KOPT-K1 (cell line): ENCODE measurements around the gene POLR3E.
"Not testable (repeated sequence)": the region's sequence is repeated elsewhere in the genome, so short reads cannot be mapped to it uniquely, and the experiment has no call there.

ENCODE experiments used
- H3K27ac ChIP-seq: fragments of 200-600 bp; sonication (generic); 2 replicates; pipeline ENCODE4 v1.5.1; 2016; ENCODE audit warnings: antibody characterized with exemption, mild to moderate bottlenecking, low read depth, low read length; ENCODE audit not compliant: poor library complexity, severe bottlenecking
- H3K36me3 ChIP-seq: fragments of 200-600 bp; sonication (generic); 2 replicates; pipeline ENCODE4 v1.5.1; 2017; ENCODE audit warnings: antibody characterized with exemption, mild to moderate bottlenecking, low read length, moderate library complexity; ENCODE audit not compliant: insufficient read depth
- H3K9me3 ChIP-seq: fragments of 200-600 bp; sonication (generic); 2 replicates; pipeline ENCODE4 v1.5.1; 2017; ENCODE audit warnings: antibody characterized with exemption, low read length, mild to moderate bottlenecking; ENCODE audit not compliant: insufficient read depth, poor library complexity, severe bottlenecking

Gene POLR3E

DNA sequence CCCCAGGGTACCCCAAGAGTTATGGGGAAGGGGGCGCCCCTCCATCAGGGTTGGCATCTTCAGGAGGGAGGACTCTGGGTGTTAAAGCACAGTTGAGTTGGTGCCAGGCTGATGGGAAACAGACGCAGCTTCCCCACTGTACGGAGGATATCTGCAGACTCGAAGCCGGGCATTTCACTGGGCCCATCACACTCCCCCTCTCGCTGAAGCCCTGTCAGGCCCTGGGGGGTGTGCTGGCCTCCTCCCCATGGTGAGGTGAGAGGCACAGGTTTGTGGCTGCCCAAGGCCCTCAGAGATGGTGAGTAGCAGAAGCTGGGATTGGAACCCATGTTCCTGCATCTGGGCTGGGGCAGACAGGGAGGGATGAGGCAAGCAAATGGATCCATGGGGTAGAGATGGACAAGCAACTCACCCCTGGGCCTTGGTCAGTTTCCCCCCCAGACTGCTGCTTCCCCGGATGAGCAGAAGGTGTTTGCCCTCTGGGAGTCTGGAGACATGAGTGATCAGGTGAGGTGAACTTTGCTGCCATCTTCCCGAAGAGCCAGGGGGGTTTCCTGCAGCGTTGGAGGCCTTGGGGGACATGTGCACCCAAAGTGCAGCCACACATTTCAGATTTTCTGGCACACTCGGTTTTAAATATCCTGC, 31.0 kb downstream of the POLR3E start:
- Histone ChIP-seq H3K9me3 (no peaks in the 10 kb centered on the region), H3K27ac (no peak overlapping the region), H3K36me3 (peaks cover 99% of the 10 kb centered on the region)

DNA sequence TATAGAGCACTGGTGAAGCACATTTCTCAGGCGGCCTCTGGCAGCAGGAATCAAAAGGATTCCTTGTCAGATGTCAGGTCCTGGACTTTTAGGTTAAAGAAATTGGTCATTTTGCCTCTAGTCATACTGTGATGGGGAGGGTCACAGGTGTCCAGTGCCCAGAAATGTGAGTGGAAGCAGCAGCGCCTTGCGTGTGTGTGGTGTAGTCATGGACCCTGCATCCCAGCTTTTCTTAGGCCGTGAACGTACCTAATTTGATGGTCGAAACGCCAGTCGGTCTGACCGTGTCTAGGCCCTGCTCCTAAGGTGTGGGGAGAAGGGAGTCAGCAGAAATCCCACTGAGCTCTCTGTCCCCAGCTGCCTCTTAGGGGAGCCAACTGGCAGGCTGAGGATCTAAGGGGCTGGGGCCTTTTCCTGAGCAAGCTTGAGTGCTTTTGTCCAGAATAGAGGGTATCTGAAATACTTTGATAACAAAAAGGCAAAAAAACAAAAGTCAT, 32.0 kb downstream of the POLR3E start:
- Histone ChIP-seq H3K27ac (no peak overlapping the region), H3K9me3 (no peaks in the 10 kb centered on the region), H3K36me3 (peaks cover 99% of the 10 kb centered on the region)

DNA sequence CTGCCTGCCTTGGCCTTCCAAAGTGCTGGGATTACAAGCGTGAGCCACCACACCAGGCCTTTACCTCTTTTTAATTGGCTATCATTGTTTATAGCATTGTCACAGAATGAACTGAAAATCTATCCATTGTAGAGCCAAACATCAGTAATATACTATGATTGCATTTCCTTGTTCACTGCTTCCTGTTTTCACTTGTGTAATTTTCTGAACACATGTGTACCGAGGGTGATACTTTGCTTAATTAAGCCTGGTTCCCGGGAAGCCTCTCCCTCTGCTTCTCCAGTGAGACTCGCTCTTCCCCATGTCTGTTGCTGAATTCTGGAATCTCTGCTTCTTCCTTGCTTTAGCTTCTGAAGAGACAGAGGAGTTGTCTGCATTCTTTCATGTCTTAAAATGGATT, 33.1 kb downstream of the POLR3E start:
- H3K27ac ChIP-seq = no peak overlapping the region
- H3K36me3 ChIP-seq = peaks cover 99% of the 10 kb centered on the region
- no peaks in the 10 kb centered on the region for H3K9me3 ChIP-seq

DNA sequence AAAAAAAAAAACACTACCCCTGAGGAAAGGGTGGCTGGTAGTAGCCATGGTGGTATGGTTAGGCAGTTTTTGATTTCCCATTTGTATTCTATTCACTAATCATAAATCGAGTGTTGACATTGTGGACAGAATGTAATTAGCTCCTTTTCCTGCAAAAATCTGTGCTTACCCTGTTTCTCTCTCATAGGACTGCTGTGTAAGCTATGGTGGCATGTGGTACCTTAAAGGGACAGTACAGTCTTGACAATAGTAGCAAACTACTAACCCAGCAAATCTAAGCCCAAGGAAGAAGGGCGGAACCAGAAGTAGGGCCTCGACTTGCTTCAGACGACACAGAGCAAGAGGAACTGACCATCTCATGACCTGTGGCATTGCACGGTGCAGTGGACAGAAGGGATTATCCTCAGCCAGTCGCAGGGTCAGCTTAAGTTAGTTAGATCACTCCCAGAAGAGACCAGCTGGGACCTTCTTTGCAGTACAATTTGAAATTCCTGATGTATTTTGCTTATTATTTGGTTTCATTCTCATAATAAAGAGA, 36.3 kb downstream of the POLR3E start:
- Histone ChIP-seq H3K36me3 (peaks cover 94% of the 10 kb centered on the region), H3K9me3 (peaks cover 29% of the 10 kb centered on the region), H3K27ac (no peak overlapping the region)

DNA sequence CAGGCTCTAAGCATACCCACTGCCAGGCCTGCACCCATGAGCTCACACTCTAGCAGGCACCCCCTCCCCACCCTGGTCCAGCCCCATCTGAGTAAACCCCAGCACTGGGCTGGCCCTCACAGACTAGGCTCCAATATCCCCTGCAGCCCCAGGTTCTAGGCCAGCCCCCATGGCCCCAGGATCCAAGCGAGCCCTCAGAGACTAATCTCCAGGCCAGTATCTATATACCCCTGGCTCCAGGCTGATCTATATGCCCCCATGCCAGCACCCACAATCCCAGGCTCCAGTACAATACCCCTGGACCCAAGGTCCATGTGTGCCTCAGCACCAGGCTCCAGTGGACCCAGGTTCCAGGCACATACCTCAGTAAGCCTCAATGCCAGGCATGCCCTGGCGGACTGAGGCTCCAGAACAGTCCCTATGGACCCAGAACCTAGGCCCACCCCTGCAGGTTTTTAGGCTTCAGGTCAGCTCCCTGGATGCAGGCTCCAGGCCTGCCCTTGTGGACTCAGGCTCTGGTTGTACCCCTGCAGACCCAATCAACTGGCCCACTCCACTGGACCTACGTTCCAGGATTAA, 38.5 kb downstream of the POLR3E start:
- no peak overlapping the region for H3K27ac ChIP-seq
- peaks cover 72% of the 10 kb centered on the region for H3K36me3 ChIP-seq
- peaks cover 29% of the 10 kb centered on the region for H3K9me3 ChIP-seq

DNA sequence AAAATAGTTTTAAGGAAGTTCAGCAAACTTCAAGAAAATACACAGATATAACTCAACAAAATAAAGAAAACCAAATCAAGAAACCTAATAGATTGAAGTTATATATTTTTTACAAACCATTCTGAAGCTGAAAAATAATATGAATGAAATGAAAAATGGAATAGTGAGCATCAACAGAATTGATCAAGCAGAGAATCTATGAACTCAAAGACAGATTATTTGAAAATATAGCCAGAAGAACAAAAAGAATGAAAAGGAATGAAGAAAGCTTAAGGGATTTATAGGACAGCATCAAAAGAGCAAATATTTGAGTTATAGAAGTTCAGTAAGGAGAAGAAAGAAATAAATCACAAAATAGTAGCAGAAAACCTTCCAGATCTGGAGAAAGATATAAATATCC, 39.4 kb downstream of the POLR3E start:
- Histone ChIP-seq H3K27ac (no peak overlapping the region), H3K36me3 (peaks cover 65% of the 10 kb centered on the region), H3K9me3 (peaks cover 35% of the 10 kb centered on the region)

GRCh38 chr16:22337045-22337444, 39.8 kb downstream of the POLR3E start:
- no peak overlapping the region for H3K27ac ChIP-seq
- H3K9me3 ChIP-seq = peaks cover 35% of the 10 kb centered on the region
- H3K36me3 ChIP-seq = peaks cover 60% of the 10 kb centered on the region

GRCh38 chr16:22337849-22338635, 40.8 kb downstream of the POLR3E start:
- Histone ChIP-seq H3K9me3 (peaks cover 35% of the 10 kb centered on the region), H3K36me3 (peaks cover 57% of the 10 kb centered on the region), H3K27ac (no peak overlapping the region)

DNA sequence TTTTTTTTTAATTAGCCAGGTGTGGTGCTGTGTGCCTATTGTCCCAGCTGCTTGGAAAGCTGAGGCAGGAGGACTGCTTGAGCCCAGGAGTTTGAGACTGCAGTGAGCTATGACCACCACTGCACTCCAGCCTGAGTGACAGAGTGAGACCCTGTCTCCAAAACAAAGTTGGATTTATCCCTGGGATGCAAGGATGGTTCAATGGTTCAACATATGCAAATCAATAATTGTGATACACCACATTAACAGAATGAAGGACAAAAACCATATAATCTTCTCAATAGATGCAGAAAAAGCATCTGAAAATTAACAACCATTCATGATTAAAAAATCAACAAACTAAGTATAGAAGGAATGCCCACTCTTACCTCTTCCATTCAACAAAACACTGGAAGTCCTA, 43.7 kb downstream of the POLR3E start:
- Histone ChIP-seq H3K36me3 (peaks cover 40% of the 10 kb centered on the region), H3K9me3 (peaks cover 31% of the 10 kb centered on the region), H3K27ac (no peak overlapping the region)

- H3K36me3 ChIP-seq = peaks cover 40% of the 10 kb centered on the region
- peaks cover 19% of the 10 kb centered on the region for H3K9me3 ChIP-seq
Measured at GRCh38 chr16:22342082-22342481, 44.9 kb downstream of the POLR3E start.

GRCh38 chr16:22346483-22346882, 49.3 kb downstream of the POLR3E start:
- Histone ChIP-seq H3K9me3 (no peaks in the 10 kb centered on the region), H3K27ac (no peak overlapping the region), H3K36me3 (peaks cover 69% of the 10 kb centered on the region)

More at GRCh38 chr16:22342082-22342481, 44.9 kb downstream of the POLR3E start:
- no peak overlapping the region for H3K27ac ChIP-seq

- Histone ChIP-seq H3K9me3 (no peaks in the 10 kb centered on the region), H3K27ac (no peak overlapping the region), H3K36me3 (peaks cover 76% of the 10 kb centered on the region)
Measured at GRCh38 chr16:22347100-22347820, 50.1 kb downstream of the POLR3E start.

- peaks cover 80% of the 10 kb centered on the region for H3K36me3 ChIP-seq
- H3K27ac ChIP-seq = no peak overlapping the region
- no peaks in the 10 kb centered on the region for H3K9me3 ChIP-seq
Measured at GRCh38 chr16:22348291-22348690, 51.1 kb downstream of the POLR3E start.

GRCh38 chr16:22351017-22351416, 53.8 kb downstream of the POLR3E start:
- H3K27ac ChIP-seq, H3K9me3 ChIP-seq: not testable (repeated sequence)
- peaks cover 85% of the 10 kb centered on the region for H3K36me3 ChIP-seq

GRCh38 chr16:22352140-22352539, 54.9 kb downstream of the POLR3E start:
- Histone ChIP-seq H3K27ac (no peak overlapping the region), H3K36me3 (peaks cover 77% of the 10 kb centered on the region), H3K9me3 (no peaks in the 10 kb centered on the region)
